KOPT-K1 (cell line): ENCODE measurements around the gene AQP2.

Experiments used
- H3K27ac ChIP-seq: fragments of 200-600 bp; sonication (generic); 2 replicates; pipeline ENCODE4 v1.5.1; 2016; ENCODE audit warnings: antibody characterized with exemption, mild to moderate bottlenecking, low read depth, low read length; ENCODE audit not compliant: poor library complexity, severe bottlenecking
- H3K36me3 ChIP-seq: fragments of 200-600 bp; sonication (generic); 2 replicates; pipeline ENCODE4 v1.5.1; 2017; ENCODE audit warnings: antibody characterized with exemption, mild to moderate bottlenecking, low read length, moderate library complexity; ENCODE audit not compliant: insufficient read depth
- H3K9me3 ChIP-seq: fragments of 200-600 bp; sonication (generic); 2 replicates; pipeline ENCODE4 v1.5.1; 2017; ENCODE audit warnings: antibody characterized with exemption, low read length, mild to moderate bottlenecking; ENCODE audit not compliant: insufficient read depth, poor library complexity, severe bottlenecking

Gene AQP2

GRCh38 chr12:49964849-49965624 is 14.5 kb downstream of the AQP2 start:
- Histone ChIP-seq H3K36me3 (no peaks in the 10 kb centered on the region), H3K27ac (no peak overlapping the region), H3K9me3 (no peaks in the 10 kb centered on the region)

GRCh38 chr12:49965836-49966235 is 15.3 kb downstream of the AQP2 start:
- Histone ChIP-seq H3K9me3 (no peaks in the 10 kb centered on the region), H3K36me3 (no peaks in the 10 kb centered on the region), H3K27ac (no peak overlapping the region)

GRCh38 chr12:49966511-49967041 is 16.0 kb downstream of the AQP2 start:
- Histone ChIP-seq H3K9me3 (no peaks in the 10 kb centered on the region), H3K36me3 (no peaks in the 10 kb centered on the region), H3K27ac (no peak overlapping the region)

GRCh38 chr12:49967042-49967776 is 16.7 kb downstream of the AQP2 start:
- Histone ChIP-seq H3K9me3 (no peaks in the 10 kb centered on the region), H3K36me3 (no peaks in the 10 kb centered on the region), H3K27ac (no peak overlapping the region)

GRCh38 chr12:49967777-49968250 is 17.3 kb downstream of the AQP2 start:
- H3K9me3 ChIP-seq: no peaks in the 10 kb centered on the region
- no peak overlapping the region for H3K27ac ChIP-seq
- no peaks in the 10 kb centered on the region for H3K36me3 ChIP-seq

- no peak overlapping the region for H3K27ac ChIP-seq
- H3K36me3 ChIP-seq: no peaks in the 10 kb centered on the region
- H3K9me3 ChIP-seq: no peaks in the 10 kb centered on the region
These were observed 17.9 kb downstream of the AQP2 start for GRCh38 chr12:49968471-49968870.

- Histone ChIP-seq H3K27ac (no peak overlapping the region), H3K36me3 (no peaks in the 10 kb centered on the region), H3K9me3 (no peaks in the 10 kb centered on the region)
These were observed 18.5 kb downstream of the AQP2 start for GRCh38 chr12:49969027-49969426.

- Histone ChIP-seq H3K36me3 (no peaks in the 10 kb centered on the region), H3K9me3 (no peaks in the 10 kb centered on the region), H3K27ac (no peak overlapping the region)
These were observed 19.3 kb downstream of the AQP2 start for GRCh38 chr12:49969651-49970429.

- Histone ChIP-seq H3K9me3 (no peaks in the 10 kb centered on the region), H3K27ac (no peak overlapping the region), H3K36me3 (no peaks in the 10 kb centered on the region)
These were observed 20.1 kb downstream of the AQP2 start for GRCh38 chr12:49970658-49971057.

- H3K27ac ChIP-seq: no peak overlapping the region
- no peaks in the 10 kb centered on the region for H3K9me3 ChIP-seq
- no peaks in the 10 kb centered on the region for H3K36me3 ChIP-seq
These were observed 20.6 kb downstream of the AQP2 start for GRCh38 chr12:49971141-49971540.

- Histone ChIP-seq H3K9me3 (no peaks in the 10 kb centered on the region), H3K27ac (no peak overlapping the region), H3K36me3 (no peaks in the 10 kb centered on the region)
These were observed 21.6 kb downstream of the AQP2 start for GRCh38 chr12:49972129-49972528.

- Histone ChIP-seq H3K36me3 (no peaks in the 10 kb centered on the region), H3K27ac (no peak within 1 kb of the TSS), H3K9me3 (no peaks in the 10 kb centered on the region)
These were observed 22.3 kb downstream of the AQP2 start, which contains the start of gene AQP6 for GRCh38 chr12:49972641-49973360. TSS of gene AQP6 (plus strand) at chr12:49972947. CDS start at chr12:49973174, 227 bp downstream.

GRCh38 chr12:49973361-49973830 is 22.9 kb downstream of the AQP2 start:
- H3K36me3 ChIP-seq: no peaks in the 10 kb centered on the region
- no peak overlapping the region for H3K27ac ChIP-seq
- H3K9me3 ChIP-seq: no peaks in the 10 kb centered on the region

GRCh38 chr12:49974231-49974675 is 23.7 kb downstream of the AQP2 start:
- Histone ChIP-seq H3K27ac (no peak overlapping the region), H3K36me3 (no peaks in the 10 kb centered on the region), H3K9me3 (no peaks in the 10 kb centered on the region)
